HG02981 (cell line): ENCODE data around the gene MEF2D.

Experiments
- ATAC-seq: cut with Tn5 transposase; IDR thresholded peaks from one replicate; pipeline ENCODE4 v1.9.1; 2021; ENCODE audit warnings: mild to moderate bottlenecking, moderate library complexity; ENCODE audit not compliant: unreplicated experiment

Gene MEF2D

GRCh38 chr1:156448134-156448967, 52.2 kb downstream of the MEF2D start:
- ATAC-seq, result no peak

DNA sequence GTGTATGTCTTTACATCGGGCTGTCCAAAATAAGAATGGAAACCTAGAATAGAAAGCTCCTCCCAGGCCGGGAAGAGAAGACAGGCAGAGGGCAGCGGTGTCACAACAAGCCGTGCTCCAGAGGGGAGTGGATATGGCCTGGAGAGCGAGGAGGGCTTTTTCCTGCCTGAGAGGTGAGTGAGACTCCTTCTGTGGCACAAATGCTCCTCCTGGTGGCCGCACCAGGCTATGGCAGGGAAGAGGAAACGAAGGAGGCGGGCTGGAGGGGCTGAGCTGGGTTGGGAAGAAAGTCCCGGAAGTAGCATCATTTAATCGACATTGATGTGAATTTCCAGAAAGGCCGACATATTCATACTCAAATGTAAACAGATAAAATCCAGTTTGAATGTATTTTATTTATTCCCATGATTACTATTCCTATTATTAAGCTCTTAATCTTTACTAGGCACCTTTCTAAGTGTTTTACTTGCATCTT, 54.7 kb downstream of the MEF2D start:
- ATAC-seq, result no peak

DNA sequence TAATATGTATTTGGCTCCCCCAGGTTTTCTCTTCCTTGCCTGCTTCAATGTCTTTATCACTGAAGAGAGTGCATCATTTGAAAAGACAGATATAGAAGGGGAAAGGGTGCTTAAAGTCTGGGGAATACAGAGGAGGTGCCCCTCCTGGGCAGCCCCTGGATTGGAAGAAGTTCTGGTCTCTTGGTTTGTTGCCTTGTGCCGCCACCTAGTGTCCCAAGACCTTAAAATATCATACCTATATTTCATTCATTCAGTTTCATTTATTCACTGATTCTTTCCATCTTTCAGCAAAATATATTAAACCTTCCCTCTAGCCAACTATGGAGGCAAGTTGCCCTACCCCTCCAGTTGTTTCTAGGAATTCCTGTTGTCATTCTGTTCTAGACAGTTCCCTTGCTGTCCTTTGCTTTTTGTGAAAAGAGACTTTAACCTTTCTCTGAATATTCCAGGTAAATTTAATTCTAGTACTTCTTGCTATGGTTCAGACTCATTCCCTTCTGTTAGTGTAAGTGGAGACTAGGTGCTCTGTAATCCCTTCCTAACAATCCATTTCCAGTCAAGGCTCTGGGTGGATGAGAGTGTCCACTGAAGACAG, 56.1 kb downstream of the MEF2D start:
- no peak for ATAC-seq

GRCh38 chr1:156443286-156443685, 57.3 kb downstream of the MEF2D start:
- ATAC-seq, result no peak

DNA sequence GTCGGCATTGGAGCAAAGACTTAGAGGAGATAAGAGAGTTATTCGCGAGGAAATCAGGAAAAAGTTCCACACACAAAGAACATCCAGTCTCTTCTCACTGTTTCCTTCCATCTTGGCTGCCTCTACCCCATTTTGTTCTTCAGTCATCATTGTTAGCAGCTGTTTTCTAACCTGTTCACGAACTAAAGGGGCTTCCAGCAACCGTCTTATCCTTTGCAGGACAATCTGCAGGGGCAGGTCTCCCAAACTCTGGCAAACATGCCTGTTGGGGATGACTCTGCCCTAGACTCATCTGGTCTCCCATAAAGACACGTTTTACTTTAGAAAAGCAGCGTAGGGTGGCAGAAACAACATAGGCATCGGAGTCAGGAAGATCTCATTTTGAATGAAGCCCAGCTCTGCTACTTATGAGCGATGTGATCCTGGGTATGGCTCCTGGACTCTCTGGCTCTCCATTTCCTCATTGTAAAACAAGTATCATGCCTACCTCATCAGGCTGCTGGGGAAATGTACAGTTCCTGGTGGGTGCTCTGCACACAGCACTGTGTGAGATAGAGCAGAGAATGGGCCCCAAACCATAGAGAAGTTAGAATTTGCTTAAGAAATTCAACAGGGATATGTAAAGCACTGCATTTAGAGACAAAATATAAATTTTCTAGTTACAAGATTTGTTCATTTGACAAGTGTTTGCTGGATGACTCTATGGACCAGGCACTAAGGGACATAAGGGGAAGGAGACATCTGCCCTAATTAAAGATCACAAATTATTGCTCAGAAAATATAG, 59.7 kb downstream of the MEF2D start:
- ATAC-seq, result no peak

DNA sequence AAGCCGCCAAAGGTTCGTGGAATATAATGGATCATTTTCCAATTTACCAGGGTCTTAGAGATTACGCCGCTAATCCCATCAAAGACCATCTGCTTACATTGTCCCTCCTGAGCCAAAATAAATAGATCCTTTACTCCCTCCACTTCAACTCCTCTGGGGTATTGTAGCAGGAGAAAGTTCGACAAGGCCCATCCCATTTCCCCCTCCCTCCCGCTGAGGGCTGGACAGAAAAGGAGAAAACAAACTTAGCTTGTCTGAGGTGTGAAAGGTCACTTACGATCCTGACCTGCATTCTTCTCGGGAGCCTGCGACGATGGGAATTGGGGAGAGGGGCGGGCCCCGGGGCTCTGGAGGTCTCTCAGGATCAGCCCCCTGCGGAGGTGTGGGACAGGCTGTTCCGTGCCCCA, 60.8 kb downstream of the MEF2D start:
- ATAC-seq, result no peak

GRCh38 chr1:156439036-156439776, 61.4 kb downstream of the MEF2D start:
- ATAC-seq, result no peak

DNA sequence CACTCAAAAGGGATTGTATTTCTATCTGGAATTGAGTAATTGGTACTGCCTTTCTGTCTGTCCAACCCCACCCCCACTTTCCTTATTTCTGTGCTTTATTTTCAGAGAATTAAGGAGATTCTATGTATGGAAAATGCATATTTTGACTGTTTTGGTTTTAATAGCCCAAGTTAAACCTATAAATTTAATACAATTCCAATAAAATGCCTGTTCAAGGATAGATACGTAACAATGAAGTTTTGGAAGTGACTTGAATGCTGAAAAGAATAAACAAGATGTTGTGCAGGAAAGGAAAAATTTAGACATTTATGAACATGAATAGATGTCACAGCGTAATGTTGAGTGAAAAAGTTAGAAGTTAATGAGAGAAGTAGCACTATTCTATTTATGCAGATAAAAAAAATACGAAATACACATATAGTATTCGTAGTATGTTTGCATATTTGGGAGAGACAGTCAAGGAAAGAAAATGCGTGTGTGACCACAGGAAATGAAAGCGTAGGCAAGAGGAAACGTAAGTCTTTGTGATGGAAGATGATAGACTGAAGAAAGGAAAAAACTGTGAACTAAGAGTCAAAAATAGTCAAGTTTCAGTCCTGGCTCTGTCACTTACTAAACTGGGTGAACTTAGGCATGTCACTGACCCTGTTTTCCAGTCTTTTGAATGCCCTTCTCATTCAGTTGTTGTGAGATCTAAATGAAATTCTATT, 62.1 kb downstream of the MEF2D start:
- ATAC-seq, result no peak

GRCh38 chr1:156437037-156437867, 63.3 kb downstream of the MEF2D start:
- no peak for ATAC-seq

DNA sequence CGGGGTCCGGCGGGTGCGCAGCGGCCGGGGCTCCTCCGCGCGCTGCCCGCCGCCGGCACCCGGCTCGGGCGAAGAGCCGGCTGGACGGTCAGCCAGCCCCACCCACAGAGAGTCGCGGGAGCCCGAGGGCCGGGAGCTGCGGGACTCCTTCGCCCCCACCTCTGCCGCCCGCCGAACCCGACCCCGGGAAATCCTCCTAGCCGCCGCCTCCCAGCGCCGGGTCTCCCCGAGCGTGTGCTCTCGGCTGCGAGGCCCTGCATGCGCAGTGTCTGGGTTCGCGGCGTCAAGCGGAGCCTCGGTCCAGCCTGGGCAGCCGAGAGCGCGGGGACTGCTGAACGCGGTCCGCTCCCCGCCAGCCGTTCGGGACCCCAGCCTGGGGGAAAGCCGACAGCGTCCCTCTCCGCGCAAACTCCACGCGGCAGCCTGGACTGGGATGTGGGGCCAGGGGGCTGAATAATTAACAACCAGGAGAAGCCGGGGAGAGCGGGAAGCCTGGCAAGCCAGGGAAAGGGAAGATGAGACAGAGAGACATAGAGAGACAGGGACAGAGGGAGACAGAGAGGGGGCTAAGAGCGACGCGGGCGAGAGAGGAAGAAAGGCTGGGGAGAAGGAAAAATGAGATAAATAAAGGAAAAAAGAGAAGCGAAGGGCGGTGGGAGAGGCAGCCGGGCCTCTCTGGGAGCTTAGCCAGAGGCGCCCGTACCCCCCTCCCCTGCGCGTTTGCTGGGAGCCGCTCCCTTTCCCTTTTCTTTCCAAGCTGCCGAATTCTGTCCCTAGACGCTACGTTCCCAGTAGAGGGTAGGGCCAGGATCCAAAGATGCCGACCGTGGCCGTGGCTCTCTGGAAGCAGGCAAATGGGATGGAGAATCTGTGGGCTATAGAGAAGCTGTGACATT, 64.2 kb downstream of the MEF2D start:
- ATAC-seq, result no peak

- no peak for ATAC-seq
Observed at GRCh38 chr1:156435545-156436140, 64.9 kb downstream of the MEF2D start.

GRCh38 chr1:156434989-156435544, 65.5 kb downstream of the MEF2D start:
- ATAC-seq, result no peak

DNA sequence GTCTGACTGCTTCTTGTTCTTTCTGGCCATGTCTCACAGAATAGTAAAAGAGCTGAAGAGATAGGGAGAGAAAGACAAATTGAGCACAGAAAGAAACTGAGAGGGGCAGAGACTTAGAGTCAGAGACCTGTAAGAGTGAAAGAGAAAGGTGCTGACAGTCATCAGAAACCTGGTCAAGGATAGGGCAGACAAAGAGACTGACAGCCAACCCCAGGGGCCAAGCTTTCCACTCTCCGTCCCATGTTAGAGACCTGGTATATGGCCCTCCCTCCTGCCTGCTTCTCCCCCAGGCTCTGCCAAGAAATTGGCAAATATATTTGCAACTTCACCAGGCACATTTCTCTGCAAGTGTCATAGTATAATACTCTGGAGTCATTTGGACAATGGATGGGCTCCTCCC, 67.0 kb downstream of the MEF2D start:
- no peak for ATAC-seq

DNA sequence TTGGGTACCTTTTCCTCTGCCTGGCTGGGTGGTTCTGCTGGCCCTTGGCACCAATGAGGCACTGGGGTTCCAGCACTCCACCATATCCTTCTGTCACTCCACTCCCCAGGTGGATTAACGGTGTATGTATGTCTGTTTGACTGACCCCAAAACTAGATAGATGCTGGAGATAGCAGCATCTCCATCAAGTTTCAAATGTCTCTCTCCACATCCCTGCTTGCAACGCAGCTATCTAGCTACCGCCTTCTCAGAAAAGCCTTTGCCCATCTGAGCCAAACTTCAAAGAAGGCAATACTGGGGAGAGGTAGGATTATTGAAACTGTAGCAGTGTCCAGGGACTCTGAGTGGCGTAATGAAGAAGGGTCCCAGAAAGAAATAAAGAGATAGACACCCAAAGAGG, 67.5 kb downstream of the MEF2D start:
- no peak for ATAC-seq

DNA sequence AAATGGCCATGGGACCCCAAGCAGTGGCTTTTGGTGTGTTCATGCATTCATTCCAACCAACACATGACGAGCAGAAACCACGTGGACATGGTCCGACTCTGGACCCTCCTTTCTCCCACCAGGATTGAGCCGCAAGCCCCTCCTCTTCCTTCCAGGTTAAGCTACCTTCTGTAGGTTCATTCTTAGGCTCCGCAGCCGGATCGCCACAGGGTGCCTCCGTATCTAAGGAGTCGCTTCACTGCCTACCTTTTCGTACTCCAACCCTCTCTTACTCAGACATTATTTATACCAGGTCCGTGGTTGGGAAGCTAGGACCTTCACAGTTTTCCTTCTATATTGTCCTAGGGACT, 67.9 kb downstream of the MEF2D start:
- no peak for ATAC-seq

GRCh38 chr1:156431769-156432668, 68.6 kb downstream of the MEF2D start:
- ATAC-seq, result no peak

DNA sequence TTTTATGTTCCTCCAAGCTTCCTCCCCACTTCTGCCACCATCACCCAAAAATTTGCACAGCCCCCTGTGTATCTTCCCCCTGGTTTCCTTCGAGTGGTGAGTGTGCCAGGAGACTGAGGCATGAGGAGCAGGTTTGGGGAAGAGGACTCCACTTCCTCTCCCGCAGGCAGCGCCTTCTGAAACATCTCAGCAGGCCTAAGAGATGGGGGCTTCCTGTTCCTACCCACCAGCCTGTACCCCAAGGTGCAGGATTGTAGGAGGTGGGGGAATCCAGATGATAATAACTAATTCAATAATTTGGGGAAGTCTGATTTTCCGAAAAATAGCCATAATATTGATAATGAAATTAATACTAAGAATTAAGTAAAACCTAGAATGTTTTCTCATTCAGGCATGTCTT, 69.2 kb downstream of the MEF2D start:
- no peak for ATAC-seq
